ENCODE data around the gene GPA33. TPM values are rescaled to one million over a fixed set of nuclear protein-coding genes. Genes with fewer than 3 reads are reported as not detected.

Gene GPA33
- total RNA-seq, 2 experiments from 2014 or later = not detected

DNA sequence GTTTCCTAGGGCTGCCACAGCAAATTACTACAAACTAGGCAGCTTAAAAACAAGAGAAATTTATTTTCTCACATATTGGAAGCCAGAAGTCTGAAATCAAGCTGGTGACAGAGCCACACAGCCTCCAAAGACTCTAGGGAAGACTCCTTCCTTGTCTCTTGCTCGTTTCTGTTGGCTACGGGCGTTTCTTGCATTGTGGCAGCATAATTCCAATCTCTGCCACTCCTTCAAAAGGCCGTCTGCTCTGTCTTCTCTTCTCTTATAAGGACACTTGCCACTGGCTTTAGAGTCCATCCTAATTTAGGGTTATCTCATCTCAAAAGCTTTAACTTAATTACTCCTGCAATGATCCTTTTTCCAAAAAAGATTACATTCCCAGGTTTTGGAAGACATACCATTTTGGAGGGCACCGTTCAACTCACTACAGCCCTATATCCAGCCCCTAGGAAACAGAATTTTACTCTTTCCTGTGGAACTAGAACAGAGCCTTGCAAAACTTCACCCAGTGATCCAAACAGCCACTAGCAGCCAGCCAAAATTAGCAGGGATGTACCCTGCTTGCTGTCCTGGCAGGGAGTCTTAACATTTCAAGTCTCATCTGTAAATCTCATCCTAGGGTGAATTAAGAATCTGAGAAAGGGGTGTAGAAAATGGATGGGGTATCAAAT is 12.9 kb upstream of the GPA33 start:
- no peak overlapping the region for H3K4me3 ChIP-seq (ENCODE audit: low read depth, low read length, poor library complexity, severe bottlenecking)
- CTCF ChIA-PET (ENCODE audit: unreplicated experiment) = no interaction called here
- H3K36me3 ChIP-seq (ENCODE audit: insufficient read depth, low read length) = no peaks in the 10 kb centered on the region
- no peak overlapping the region for H3K27ac ChIP-seq (ENCODE audit: low read depth, low read length, poor library complexity, severe bottlenecking)
- no peak overlapping the region for H2AFZ ChIP-seq (ENCODE audit: low read length)
- POLR2A ChIA-PET = no interaction called here
- peaks cover 14% of the 10 kb centered on the region for H3K4me1 ChIP-seq (ENCODE audit: insufficient read depth, low read length, poor library complexity, severe bottlenecking)
- no peak for DNase-seq (ENCODE audit: low spot score)
- no peak for TF ChIP-seq EZH2phosphoT487 (IDR thresholded peaks at IDR 0.05; ENCODE audit: borderline replicate concordance, low read depth, low read length)
- TF ChIP-seq, protein P1, sequence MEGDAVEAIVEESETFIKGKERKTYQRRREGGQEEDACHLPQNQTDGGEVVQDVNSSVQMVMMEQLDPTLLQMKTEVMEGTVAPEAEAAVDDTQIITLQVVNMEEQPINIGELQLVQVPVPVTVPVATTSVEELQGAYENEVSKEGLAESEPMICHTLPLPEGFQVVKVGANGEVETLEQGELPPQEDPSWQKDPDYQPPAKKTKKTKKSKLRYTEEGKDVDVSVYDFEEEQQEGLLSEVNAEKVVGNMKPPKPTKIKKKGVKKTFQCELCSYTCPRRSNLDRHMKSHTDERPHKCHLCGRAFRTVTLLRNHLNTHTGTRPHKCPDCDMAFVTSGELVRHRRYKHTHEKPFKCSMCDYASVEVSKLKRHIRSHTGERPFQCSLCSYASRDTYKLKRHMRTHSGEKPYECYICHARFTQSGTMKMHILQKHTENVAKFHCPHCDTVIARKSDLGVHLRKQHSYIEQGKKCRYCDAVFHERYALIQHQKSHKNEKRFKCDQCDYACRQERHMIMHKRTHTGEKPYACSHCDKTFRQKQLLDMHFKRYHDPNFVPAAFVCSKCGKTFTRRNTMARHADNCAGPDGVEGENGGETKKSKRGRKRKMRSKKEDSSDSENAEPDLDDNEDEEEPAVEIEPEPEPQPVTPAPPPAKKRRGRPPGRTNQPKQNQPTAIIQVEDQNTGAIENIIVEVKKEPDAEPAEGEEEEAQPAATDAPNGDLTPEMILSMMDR (conservative IDR thresholded peaks at IDR 0.05; ENCODE audit: low read length) = no peak
- intact Hi-C loops (cut with micrococcal nuclease; ENCODE audit: unreplicated experiment) = no loop called here
- no peaks in the 10 kb centered on the region for H3K9me2 ChIP-seq (ENCODE audit: insufficient read depth, low read length)
- no peaks in the 10 kb centered on the region for H3K9me3 ChIP-seq (ENCODE audit: low read length)
- H3K4me2 ChIP-seq (ENCODE audit: low read length) = no peak overlapping the region
- no TSS peak for BruUV-seq (replicated peaks)
- H4K20me1 ChIP-seq (ENCODE audit: insufficient read depth, low read length) = no peaks in the 10 kb centered on the region
- no peaks in the 10 kb centered on the region for H3K79me2 ChIP-seq (ENCODE audit: insufficient read depth, low read depth, low read length)

GRCh38 chr1:167101754-167102153 is 11.6 kb upstream of the GPA33 start:
- H3K4me2 ChIP-seq (ENCODE audit: low read length) = no peak overlapping the region
- H3K9me2 ChIP-seq (ENCODE audit: insufficient read depth, low read length) = no peaks in the 10 kb centered on the region
- no peaks in the 10 kb centered on the region for H3K79me2 ChIP-seq (ENCODE audit: insufficient read depth, low read depth, low read length)
- H4K20me1 ChIP-seq (ENCODE audit: insufficient read depth, low read length) = no peaks in the 10 kb centered on the region
- BruUV-seq (replicated peaks) = no TSS peak
- H3K27ac ChIP-seq (ENCODE audit: low read depth, low read length, poor library complexity, severe bottlenecking) = no peak overlapping the region
- POLR2A ChIA-PET = interaction anchor here (0.5 to 0.6 kb wide), 2 partner anchors 244 to 870 kb away, joined by 4 read pairs; no protein-coding TSS in a partner anchor
- no peak overlapping the region for H2AFZ ChIP-seq (ENCODE audit: low read length)
- no peak for TF ChIP-seq EZH2phosphoT487 (IDR thresholded peaks at IDR 0.05; ENCODE audit: borderline replicate concordance, low read depth, low read length)
- TF ChIP-seq, protein P1 (conservative IDR thresholded peaks at IDR 0.05; ENCODE audit: low read length) = no peak
- H3K9me3 ChIP-seq (ENCODE audit: low read length) = no peaks in the 10 kb centered on the region
- no peak for DNase-seq (ENCODE audit: low spot score)
- no peak overlapping the region for H3K4me3 ChIP-seq (ENCODE audit: low read depth, low read length, poor library complexity, severe bottlenecking)
- H3K4me1 ChIP-seq (ENCODE audit: insufficient read depth, low read length, poor library complexity, severe bottlenecking) = peaks cover 14% of the 10 kb centered on the region
- H3K36me3 ChIP-seq (ENCODE audit: insufficient read depth, low read length) = no peaks in the 10 kb centered on the region
- intact Hi-C loops (cut with micrococcal nuclease; ENCODE audit: unreplicated experiment) = no loop called here
- CTCF ChIA-PET (ENCODE audit: unreplicated experiment) = no interaction called here

DNA sequence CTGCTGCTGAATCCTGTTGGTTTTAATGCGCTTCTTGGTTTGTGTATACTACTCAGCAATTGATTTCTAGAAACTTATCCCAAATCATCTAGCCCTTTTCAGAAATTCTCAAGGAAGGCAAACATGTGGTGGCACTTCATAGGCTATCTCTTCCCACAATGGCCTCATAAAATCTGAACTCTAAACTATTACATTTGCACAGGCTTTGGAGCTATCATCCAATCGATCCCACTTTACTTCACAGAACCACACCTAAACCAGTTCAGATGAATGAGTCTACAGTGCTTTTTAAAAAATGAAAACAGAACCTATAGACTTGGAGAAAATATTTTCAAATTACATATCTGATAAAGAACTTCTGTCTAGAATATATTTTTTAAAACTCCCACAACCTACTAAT is 10.6 kb upstream of the GPA33 start:
- H3K4me3 ChIP-seq (ENCODE audit: low read depth, low read length, poor library complexity, severe bottlenecking) = no peak overlapping the region
- no peak for TF ChIP-seq EZH2phosphoT487 (IDR thresholded peaks at IDR 0.05; ENCODE audit: borderline replicate concordance, low read depth, low read length)
- TF ChIP-seq, protein P1 (conservative IDR thresholded peaks at IDR 0.05; ENCODE audit: low read length) = no peak
- no peak overlapping the region for H2AFZ ChIP-seq (ENCODE audit: low read length)
- no peak for DNase-seq (ENCODE audit: low spot score)
- H3K9me3 ChIP-seq (ENCODE audit: low read length) = no peaks in the 10 kb centered on the region
- H4K20me1 ChIP-seq (ENCODE audit: insufficient read depth, low read length) = no peaks in the 10 kb centered on the region
- ChIA-PET CTCF (ENCODE audit: unreplicated experiment) (no interaction called here), POLR2A (no interaction called here)
- H3K79me2 ChIP-seq (ENCODE audit: insufficient read depth, low read depth, low read length) = no peaks in the 10 kb centered on the region
- no TSS peak for BruUV-seq (replicated peaks)
- H3K4me2 ChIP-seq (ENCODE audit: low read length) = no peak overlapping the region
- H3K36me3 ChIP-seq (ENCODE audit: insufficient read depth, low read length) = no peaks in the 10 kb centered on the region
- no peaks in the 10 kb centered on the region for H3K9me2 ChIP-seq (ENCODE audit: insufficient read depth, low read length)
- no peak overlapping the region for H3K27ac ChIP-seq (ENCODE audit: low read depth, low read length, poor library complexity, severe bottlenecking)
- intact Hi-C loops (cut with micrococcal nuclease; ENCODE audit: unreplicated experiment) = no loop called here
- H3K4me1 ChIP-seq (ENCODE audit: insufficient read depth, low read length, poor library complexity, severe bottlenecking) = peaks cover 11% of the 10 kb centered on the region
